ENCODE data around the gene IQSEC3.
"Not testable (repeated sequence)": the region's sequence is repeated elsewhere in the genome, so short reads cannot be mapped to it uniquely, and the experiment has no call there.

IQSEC3 gene

DNA sequence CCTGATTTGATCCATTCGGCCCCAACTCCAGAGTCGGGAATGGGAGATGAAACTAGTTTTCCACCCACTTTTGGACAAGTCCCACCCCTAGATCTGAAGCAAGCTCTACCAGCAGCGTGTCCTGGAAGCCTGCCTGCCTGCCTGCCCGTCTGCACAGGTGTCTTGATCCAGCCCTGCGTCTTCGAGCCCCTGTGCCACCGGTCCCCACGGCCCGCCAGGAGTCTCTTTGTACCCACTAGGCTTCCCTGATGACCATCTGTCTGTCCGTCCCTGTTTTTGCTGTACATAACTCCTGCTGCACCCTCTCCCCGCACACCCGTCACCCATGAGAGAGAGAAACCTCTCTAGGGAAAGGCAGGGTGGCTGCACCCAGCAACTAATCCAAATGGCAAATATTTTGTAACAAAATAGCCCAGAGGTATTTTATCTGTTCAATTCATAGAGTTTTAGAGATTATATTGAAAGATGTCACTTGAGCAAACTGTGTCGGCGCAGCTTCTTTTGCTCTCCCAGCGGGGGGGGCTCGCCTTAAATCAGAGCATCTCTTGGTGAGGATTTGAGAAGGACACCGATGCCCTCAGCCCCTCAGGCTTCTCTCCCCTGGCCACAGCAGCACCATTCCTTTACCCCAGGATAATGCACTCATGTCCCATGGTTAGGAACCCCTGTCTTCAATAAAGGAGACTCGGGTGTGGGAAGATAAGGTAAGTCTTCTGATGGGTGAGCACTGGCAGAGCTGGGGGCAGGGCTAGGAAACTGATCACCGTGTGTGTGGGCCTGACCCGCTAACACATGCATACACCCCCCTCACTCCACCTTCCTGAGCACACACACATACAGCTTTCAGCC is 111.6 kb downstream of the IQSEC3 start:
- DNase-seq (ENCODE audit: low read depth in 2 of 2), result no peak

DNA sequence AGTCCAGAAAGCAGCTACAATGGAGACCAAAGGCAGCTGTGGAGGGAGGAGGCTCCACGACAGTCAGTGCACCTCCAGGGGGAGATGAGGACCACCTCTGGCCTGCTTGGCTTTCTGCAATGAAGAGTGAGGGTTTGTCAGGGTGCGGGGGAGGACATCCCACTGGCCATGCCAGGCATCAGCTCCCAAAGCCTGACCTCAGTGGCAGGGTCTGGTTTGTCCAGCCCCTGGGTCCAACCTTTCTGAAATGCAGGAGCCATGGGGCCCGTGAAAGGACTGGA is 112.2 kb downstream of the IQSEC3 start:
- DNase-seq (ENCODE audit: low read depth in 2 of 2), result no peak

DNA sequence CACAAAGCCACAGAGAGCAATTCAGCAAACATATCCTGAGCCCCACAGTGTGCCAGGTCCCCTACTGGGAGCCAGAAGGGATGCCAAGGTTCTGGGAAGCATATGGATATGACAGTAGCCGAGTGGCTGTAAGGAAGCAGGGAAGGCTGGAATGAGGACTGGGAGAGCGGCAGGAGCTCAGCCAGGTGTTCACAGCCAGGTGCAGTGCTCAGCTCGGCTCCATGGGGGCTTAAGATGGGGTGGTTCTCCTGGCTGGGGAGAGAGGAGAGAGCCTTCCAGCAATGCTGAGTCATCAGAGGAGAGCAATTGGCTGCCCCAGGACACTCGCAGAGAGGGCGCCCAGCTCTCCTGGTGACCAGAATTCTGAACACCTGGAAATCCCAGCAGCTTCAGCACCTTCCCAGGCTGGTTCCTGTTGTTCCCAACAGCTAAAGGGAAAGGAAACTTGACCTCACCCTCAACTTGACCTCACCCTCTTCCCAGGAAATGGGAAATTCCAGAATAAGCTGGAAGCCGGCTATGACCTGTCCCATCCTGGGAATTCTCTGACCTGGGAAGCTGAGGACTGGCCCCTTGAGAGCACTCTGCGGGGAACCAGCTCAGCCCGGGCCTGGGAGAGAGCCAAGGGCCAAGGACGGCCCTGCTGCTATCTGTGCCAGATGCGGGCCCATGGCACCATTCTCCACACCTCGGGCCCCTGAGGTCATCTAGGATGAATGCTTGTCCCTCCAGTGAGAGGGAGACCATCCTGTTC is 112.7 kb downstream of the IQSEC3 start:
- no peak for DNase-seq (ENCODE audit: low read depth in 2 of 2)

GRCh38 chr12:179885-180284 is 113.3 kb downstream of the IQSEC3 start:
- no peak for DNase-seq (ENCODE audit: low read depth in 2 of 2)

- DNase-seq (ENCODE audit: low read depth in 2 of 2), result no peak
These were observed 113.9 kb downstream of the IQSEC3 start for GRCh38 chr12:180445-180844.

DNA sequence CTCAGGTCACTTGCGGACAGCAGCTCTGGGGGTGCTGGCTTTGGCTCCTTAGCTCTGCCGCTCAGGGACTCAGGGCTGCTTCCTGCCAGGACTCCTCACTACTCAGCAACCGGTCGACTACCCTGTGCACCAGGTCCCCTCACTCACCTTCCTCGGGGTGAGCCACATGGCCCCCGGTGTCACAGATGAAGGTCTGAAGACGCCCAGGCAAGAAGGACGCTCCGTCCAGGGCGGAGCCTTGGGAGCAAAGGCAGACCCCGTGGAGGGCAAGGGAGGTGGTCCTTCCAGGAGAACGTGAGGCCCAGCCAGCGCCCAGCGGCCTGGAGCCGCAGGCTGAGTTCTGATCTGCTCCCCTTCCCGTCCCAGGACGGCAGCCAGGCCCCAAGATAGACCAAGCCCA is 115.4 kb downstream of the IQSEC3 start:
- no peak for DNase-seq (ENCODE audit: low read depth in 2 of 2)

DNA sequence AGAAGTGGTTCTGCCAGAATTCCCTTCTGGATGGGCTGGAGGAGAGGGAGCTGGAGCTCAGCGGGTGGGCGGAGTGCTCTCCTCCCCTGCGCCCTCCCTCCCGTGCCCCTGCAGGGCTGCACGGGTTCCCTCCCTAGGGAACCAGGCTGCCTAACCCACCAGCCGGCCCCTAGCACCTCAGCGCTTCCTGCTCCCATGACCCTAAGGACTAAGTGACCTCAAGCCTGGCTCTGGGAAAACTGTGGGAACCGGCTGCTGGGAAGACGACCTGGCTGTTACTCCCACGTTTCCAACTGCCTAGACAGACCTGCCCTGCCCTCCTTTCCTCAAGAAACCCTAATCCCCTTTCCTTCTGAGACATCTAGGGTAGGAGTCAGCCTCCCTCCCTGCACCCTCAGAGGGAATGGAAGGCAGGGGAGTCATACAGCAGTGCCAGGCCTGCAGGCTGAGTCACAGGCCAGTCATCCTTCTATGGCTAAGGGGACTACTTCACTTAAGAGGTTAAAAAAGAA is 115.9 kb downstream of the IQSEC3 start:
- peak; percentile 21 to 26 for DNase-seq (ENCODE audit: low read depth in 2 of 2)

- DNase-seq (ENCODE audit: low read depth in 2 of 2), result no peak
These were observed 118.4 kb downstream of the IQSEC3 start for GRCh38 chr12:184811-185575.

DNA sequence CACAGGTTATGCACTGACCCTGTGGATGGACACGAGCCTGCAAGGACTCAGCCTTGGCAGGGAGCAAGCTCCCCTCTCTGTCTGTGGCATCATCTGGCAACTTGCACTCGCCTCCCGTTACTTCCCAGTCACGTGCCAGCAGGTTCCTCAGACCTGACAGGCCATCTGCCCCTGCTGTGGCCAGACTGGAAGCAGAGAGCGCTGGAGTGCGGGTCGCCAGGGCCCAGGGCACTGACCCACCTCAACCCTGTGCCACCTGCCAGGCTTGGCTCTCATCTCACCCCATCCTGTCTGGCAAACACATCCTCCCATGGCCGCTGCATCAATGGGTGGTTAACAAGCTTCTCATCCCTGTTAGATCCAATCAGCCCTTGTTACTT is 119.0 kb downstream of the IQSEC3 start:
- no peak for DNase-seq (ENCODE audit: low read depth in 2 of 2)

GRCh38 chr12:186006-186625 is 119.5 kb downstream of the IQSEC3 start:
- no peak for DNase-seq (ENCODE audit: low read depth in 2 of 2)

DNA sequence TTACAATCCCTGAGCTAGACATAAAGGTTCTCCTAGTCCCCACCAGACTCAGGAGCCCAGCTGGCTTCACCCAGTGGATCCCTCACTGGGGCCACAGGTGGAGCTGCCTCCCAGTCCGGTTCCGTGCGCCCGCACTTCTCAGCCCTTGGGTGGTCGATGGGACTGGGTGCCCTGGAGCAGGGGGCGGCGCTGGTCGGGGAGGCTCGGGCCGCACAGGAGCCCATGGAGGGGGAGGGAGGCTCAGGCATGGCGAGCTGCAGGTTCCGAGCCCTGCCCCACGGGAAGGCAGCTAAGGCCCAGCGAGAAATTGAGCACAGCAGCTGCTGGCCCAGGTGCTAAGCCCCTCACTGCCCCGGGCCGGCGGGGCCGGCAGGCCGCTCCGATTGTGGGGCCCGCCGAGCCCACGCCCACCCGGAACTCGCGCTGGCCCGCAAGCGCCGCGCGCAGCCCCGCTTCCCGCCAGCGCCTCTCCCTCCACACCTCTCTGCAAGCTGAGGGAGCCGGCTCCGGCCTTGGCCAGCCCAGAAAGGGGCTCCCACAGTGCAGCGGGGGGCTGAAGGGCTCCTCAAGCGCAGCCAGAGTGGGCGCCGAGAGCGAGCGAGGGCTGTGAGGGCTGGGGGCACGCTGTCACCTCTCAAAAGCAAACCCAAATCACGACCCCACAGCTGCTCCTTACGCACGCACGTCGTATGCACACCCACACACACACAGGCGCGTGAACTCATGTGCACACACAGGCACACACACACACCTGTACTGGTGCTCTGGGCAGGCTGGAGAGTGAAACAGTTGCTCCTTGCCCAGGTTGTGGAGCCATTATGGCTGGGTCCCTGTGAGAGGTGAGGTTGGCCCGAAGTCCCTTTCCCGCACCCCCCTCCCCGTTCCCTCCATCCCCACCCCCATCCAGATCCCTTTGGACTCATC is 121.7 kb downstream of the IQSEC3 start:
- DNase-seq (ENCODE audit: low read depth in 2 of 2), result not testable (repeated sequence)

- DNase-seq (ENCODE audit: low read depth in 2 of 2), result peak in 1 of 2 experiments; percentile 6
These were observed 122.5 kb downstream of the IQSEC3 start for GRCh38 chr12:188910-189621.

- DNase-seq (ENCODE audit: low read depth in 2 of 2), result no peak
These were observed 123.0 kb downstream of the IQSEC3 start for GRCh38 chr12:189622-189962.

DNA sequence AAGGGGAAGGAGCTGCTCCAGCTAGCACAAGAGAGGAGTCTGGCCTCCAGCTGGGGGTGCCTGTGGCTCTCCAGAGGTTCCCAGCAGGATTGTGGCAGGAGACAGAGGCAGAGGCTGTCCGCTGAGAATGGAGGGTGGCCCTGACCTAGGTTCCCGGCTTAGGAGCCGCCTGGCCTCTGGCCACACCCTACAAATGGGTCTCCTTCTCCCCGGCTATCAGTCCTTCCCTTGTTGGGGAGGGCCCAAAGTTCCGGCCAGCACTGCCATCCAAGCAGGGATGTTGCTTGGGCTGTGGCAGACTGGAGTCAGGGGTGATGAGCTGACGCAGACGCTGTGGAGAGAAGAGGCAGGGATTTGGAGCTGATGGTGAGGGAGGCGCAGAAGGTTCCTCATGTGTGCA is 124.3 kb downstream of the IQSEC3 start:
- no peak for DNase-seq (ENCODE audit: low read depth in 2 of 2)

- DNase-seq (ENCODE audit: low read depth in 2 of 2), result no peak
These were observed 125.0 kb downstream of the IQSEC3 start for GRCh38 chr12:191541-191940.

DNA sequence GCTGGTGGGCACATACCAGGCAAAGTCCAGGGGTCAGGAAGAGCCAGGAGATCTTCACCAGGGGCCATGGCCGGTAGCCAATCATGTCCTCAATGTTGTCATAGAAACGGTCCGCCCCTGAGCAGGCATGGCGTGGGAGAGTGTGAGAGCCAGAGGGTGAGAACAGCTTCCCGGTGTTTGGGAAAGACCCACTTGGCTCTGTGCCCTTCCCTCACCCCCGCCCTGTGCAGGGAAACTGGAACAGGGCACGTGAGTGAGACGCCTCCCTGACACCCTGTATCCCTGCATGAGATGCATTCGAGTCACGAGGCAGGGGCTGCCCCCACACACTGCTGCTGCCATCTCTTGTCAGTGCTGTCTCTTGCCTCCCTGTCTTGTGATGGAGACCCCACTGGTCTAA is 126.7 kb downstream of the IQSEC3 start:
- DNase-seq (ENCODE audit: low read depth in 2 of 2), result no peak

DNA sequence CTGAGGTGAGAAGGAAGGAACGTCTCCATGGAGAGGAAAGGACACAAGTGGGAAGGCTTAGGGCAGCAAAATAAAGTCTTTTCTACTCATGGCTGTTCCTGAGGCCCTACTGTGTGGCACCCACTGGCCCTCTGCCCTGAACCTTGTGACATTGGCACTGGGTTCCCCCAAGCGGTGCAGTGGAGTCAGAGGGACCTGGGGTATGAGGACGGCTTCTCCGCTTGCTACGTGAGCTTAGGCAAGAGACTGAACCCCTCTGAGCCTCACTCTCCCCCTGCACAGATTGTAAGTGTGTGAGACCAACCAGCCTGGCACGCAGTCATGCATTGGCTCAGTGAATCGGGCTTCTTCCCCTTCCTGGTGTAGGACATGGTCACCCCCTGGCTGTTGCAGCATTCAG is 127.7 kb downstream of the IQSEC3 start:
- no peak for DNase-seq (ENCODE audit: low read depth in 2 of 2)

DNA sequence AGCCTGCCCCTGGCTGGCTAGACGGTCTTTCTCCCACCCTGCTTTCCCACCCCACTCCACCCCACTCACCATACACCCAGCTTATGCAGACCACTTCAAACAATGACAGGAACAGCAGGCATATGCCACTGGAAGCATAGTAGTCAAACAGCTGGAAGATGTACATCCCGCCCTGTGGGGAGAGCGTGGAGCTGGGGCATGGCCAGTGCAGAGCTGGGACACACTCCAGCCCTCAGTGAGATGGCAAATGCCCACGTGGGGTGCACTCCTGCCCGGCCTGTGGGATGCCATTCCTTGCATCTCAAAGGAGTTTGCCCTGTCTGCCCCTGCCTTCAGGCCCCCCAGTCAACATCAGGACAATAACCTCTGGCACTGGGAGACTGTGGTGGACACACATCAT is 128.6 kb downstream of the IQSEC3 start:
- DNase-seq (ENCODE audit: low read depth in 2 of 2), result no peak

- no peak for DNase-seq (ENCODE audit: low read depth in 2 of 2)
These were observed 129.4 kb downstream of the IQSEC3 start for GRCh38 chr12:195951-196350.

- DNase-seq (ENCODE audit: low read depth in 2 of 2), result no peak
These were observed 129.9 kb downstream of the IQSEC3 start for GRCh38 chr12:196436-196835.

All from fibroblast of skin of left biceps (primary cell).